Stimulated activated CD4-positive, alpha-beta T cell treated with anti-CD3 and anti-CD28 coated beads, Interleukin-4, amount 100 ng/mL, for 24 hours (primary cell): ENCODE measurements around the gene LRRC1.

Source experiments
- DNase-seq: peaks from one replicate; pipeline ENCODE4 v3.0.0-alpha.2; 2020

LRRC1 gene

DNA sequence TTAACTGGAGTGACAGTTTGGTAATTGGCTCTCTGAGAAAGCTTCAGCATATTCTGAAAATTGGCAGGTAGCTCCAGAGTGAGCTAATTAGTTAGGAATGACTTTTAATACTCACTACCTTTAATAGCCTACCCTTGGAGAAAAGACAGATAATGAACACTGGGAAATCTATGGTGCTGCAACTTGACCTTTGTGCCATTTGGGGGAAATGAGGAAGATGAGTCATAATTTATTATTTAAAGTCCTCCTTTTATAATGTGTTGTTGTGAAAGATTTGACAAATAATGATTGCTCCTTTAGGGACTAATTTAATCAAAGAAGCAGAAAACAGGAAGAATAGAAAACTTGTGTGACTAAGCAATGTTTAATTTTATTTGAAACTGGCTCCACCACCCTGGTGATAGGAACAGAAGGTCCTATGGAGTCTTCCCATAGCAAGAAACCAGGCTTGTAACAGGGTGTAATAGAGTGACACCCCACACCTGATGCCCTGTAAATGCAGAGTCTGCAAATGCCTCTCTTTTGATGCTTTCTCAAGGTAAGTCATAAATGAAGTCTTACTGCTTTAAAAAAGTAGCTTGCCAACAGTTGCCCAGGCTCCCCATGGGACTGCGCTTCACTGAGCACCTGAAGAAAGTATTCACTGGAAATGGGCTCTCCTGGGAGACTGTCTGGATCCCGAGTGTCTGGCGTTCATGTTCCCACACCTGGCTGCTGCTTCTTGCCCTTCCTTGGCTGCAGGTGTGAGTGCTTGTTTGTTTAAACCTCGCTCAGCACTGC, 134.4 kb downstream of the LRRC1 start:
- DNase-seq, result no peak

DNA sequence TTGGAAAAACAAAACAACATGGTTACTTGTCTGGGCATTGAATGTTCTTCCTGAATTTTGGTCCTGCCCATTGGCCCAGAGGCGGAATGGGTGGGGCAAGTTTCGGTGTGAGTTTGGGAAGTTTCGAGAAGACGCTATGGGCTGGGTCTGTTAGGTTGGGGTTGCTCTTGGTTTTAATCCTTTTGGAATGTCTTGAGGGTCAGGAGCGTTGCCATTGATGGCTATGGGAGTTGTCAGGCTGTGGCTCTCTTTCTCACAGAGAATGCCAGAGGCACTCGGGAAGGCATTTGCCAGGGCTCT, 135.0 kb downstream of the LRRC1 start:
- DNase-seq, result no peak

- DNase-seq, result no peak
Measured at GRCh38 chr6:53930330-53930729, 135.5 kb downstream of the LRRC1 start.

DNA sequence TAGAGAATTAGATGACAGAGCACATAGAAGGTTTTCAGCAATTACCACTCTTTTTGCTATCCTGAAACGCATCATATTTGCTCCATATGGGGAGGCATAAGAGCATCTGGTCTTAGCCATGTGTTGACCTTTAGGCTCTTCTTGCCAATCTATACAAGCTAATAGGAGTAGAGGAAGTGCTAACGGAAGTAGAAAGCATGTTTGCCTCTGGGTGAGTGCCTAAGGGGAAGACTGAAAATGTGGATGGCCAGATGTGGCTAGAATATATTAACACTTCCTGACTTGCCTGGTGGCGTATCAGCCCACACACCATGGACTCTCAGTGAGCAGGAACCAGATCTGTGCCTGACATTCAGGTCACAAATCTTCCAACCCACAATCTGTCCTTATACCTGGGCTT, 136.3 kb downstream of the LRRC1 start:
- DNase-seq, result no peak

DNA sequence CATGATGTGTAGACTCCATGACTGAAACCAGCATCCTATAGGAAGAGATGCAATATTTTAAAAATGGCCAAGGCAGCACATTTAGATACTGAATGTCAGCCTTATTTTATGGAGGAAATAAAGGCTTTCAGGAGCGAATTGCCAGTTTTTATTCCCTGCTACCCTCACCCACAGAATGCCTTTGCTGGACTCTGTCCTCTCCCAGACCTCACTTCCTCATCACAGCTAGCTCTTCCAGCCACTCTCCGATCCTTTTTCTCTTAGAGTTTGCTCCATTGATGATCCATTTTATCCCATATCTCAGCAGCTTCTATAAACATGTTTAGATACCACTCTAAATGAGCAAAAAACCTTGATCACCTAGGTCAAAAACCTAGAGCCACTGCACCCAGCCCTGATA, 137.7 kb downstream of the LRRC1 start:
- no peak for DNase-seq

DNA sequence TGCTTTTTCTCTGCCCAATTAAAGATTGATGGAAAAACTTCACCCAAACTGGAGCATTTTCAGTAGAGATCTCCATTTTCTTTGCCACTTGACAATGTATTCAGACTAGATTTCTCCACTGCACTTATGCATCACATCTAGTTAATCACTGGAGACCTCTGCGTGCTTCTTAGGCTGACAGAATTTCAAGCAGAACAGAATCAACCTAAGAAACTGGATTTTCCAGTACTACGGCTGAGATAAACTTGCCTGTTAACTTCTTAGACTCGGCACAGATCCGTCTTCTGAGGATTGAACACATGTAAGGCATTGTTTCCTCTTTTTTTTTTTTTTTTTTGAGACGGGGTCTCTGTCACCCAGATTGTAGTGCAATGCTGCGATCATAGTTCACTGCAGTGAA, 139.2 kb downstream of the LRRC1 start:
- no peak for DNase-seq

DNA sequence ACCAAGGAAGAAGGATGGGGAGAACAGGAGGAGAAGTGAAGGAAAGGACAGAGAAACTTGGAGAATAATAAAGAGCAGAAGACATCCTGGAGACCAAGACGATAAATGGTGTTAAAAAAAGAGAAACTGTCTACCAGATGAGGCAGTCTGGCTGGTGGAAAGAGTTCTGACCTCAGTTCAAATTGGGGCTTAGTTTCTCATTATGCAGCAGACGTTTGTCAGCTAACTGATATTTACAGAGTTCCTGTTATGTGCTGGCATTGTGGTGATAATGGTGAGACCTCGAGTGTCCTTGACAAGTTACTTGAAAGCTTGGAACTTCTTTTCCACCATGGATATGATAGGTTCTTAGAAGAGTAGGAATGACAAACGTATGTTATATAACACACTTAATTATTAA, 142.7 kb downstream of the LRRC1 start:
- no peak for DNase-seq

DNA sequence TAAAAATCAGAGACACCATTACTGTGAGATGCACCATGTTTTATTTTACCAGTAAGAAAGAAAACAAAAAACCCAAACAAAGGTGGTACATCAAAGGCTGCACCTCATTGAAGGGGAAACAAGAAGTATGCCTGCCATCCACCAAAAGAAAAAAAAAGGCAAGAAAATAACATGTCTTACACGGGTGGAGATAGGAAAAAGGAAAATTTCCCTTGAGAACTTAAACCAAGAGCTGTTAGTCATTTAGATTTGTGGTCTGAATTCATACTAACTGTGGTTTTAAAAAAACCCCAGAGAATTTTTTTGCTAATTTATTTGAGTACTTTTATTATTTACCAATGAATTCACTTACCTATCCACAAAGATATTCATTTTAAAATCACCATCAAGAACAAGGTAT, 144.0 kb downstream of the LRRC1 start:
- DNase-seq, result no peak

- no peak for DNase-seq
Measured at GRCh38 chr6:53939830-53940229, 145.0 kb downstream of the LRRC1 start.

GRCh38 chr6:53943395-53943794, 148.6 kb downstream of the LRRC1 start:
- no peak for DNase-seq

GRCh38 chr6:53944091-53944490, 149.3 kb downstream of the LRRC1 start:
- no peak for DNase-seq

GRCh38 chr6:53944543-53944942, 149.7 kb downstream of the LRRC1 start:
- no peak for DNase-seq

DNA sequence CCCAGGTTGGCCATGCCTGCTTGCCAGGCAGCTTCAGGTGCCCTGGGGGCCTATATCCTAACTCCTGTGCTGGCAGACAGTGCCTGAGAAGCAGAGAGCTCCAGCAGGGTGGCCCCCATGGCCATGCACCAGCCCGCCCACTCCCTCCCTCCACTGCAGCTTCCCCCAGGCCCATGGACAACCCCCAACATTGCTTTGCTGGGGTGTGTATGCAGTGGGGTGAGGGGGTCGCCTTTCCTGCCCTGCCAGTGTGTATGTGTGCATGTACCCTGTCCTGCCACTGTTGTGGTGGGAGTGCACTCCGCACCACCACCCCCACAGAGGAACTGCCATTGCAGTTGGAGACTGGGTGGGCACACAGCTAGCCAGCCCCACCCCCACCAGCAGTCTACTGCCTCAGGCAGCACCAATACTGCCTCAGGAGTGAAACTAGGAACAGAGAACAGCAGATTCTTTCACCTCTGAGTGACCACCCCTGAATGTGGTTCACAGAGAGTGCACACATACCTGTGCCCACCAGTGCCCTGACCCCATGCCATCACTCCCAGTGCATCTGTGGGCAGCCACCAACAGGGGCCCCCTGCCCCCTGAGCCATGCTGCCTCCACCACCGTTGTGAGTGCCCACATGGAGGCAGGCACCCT, 151.1 kb downstream of the LRRC1 start:
- DNase-seq, result no peak

- DNase-seq, result no peak
Measured at GRCh38 chr6:53947780-53948179, 153.0 kb downstream of the LRRC1 start.

DNA sequence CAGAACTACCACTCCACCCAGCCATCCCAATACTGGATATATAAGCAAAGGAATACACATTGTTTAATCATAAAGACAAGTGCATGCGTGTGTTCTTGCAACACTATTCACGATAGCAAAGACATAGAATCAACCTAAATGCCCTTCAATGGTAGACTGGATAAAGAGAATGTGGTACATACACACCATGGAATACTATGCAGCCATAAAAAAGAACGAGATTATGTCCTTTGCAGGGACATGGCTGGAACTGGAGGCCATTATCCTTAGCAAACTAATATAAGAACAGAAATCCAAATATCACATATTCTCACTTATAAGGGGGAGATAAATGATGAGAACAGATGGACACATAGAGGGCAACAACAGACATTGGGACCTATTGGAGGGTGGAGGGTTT, 156.6 kb downstream of the LRRC1 start:
- DNase-seq, result no peak

DNA sequence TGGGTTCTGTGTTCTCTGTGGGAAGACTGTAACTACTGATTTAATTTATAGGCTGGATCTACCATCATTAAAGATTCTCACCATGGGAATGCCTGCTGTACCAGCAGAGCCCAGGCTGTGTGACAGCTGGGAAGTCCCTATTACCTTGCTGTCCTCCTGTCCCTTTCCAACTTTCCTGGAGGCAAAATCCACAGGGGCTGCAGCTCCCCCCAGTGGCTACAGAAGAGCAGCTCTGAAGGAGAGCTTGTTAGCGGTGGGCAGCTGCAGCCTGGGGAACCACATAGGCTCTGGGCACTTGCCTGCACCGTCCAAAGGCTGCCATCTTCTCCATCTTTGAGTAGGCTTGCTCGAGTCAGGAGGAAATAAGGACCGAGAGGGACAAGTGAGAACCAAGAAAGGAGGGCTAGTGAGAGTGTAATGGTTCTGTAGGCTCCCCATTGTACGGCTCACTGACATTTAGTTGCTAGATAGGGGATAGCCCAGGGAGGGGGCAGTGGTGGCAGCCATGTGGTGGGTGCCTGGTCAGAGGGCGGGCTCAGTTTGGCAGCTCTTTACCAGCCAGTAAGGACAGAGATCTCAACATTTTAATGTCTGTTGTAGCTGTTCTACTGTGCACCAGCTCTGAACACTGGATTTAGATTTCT, 161.4 kb downstream of the LRRC1 start:
- no peak for DNase-seq

DNA sequence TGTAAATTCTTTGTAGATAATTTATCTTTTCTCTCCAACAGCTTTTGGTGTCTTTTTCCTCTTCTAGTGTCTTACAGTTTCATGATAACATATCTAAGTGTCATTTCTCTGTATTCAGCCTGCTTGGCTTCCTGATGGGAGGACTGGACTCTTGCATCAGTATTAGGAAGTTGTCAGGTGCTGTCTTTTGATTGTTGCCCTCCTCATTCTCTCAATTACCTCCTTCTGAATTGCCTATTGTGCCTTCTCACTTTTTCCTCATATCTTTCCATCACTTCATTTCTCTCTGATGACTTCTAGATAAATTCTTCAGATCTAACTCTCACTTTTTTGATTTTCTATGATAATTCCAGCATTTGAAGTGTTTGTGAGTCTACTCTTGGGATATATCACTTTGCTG, 162.0 kb downstream of the LRRC1 start:
- no peak for DNase-seq

DNA sequence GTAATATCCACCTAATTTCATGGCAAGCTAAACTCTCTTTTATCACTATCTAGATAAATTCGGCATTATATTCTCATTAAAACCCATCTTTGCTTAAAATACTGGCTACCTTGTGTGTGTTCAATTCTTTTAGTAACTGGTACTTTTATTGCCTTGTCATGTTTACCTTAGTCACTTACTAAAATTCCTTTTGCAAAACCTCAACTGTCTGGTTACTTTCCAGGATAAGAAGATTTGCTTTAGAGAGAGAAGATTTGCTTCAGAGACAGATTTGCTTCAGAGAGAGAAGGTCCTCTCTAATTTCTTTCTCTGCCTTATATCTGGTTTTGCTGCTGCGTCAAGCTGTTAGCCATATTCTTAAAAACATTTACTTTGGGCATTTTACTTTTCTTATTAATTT, 164.9 kb downstream of the LRRC1 start:
- no peak for DNase-seq

DNA sequence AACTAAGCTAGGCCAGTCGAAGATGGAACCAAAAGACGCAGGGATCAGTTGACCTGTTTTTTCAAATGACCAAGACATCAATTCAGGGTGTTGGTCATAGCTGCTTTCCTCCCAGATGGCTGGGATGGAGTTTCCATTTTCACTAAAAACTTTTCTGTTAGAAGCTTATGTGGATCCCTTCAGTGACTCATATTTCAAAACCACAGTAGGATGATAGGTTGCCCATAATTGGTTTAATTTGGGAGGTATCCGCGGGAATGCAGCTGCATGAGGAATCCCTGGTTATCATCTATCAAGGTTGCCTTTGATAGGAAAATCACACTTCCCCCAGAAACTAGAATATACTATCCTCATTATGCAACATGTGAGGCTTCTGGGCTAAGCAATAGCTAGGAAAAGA, 165.5 kb downstream of the LRRC1 start:
- no peak for DNase-seq

DNA sequence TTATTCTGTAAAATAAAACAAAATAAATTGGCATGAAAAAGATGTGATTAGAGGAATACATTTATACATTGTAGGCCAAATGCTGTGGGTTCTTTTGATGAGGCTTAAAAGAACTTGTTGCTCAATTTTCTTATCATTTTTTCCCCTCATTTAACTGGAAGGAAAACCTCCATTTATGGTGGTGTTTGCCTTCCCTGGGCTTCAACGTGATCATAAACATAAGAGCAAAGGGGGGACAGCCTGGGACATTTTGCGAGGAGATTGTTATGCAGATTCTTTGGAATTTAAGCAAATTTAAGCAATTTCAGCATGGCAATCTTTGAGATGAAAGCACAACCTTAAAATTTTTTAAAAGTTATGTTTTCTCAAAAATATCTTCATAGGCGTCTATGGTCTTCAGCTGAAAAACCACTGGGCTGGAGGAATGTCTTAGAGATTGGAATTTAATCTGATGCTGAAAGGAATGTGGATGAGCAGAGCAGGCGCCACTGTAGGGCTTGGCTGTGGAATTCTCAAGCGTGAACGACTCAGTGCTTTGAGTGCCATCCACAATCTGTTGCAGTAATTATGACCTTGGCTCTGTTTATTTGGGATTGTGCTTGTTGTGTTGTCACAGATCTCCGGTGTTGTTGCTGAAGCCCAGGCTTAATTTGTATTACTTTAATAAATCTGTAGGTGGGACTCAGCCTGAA, 167.0 kb downstream of the LRRC1 start:
- no peak for DNase-seq

DNA sequence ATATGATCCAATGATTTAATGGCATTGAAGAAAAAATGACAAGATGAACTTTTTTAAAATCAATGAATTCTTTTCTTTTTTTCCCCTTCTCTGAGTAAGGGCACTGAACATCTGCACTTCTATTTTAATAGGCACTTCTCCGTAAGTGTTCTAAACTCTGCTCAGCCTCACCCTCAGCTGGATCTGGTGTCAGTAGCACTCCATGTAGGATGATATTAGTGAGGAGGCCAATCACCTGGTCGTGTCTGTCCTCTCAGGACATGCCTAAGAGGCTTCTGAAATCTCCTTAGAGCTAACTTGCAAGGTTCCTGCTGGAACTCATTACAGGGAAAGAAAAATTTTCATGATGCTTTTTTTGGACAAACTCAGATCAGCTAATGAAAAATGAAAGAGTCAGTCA, 167.8 kb downstream of the LRRC1 start:
- DNase-seq, result no peak

GRCh38 chr6:53967415-53967814, 172.6 kb downstream of the LRRC1 start:
- DNase-seq, result no peak
